Measurements from ENCODE around the gene XKR3.
"Not testable (repeated sequence)": the region's sequence is repeated elsewhere in the genome, so short reads cannot be mapped to it uniquely, and the experiment has no call there.

Gene XKR3

DNA sequence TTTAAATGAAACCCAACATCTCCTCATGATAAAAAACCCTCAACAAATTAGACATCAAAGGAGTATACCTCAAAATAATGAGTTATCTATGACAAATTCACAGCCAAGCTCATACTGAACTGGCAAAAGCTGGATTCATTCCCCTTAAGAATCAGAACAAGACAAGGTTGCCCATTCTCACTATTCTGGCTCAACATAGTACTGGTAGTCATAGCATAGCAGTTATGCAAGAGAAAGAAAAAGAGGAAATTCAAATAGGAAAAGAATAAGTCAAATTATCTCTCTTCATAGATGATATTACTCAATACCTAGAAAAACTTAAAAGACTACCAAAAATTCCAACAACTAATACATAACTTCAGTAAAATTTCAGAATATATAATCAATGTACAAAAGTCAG is 29.4 kb upstream of the XKR3 start:
- no peaks in the 10 kb centered on the region for H3F3A ChIP-seq (ENCODE audit: insufficient read depth, low read length)
- H3K27me3 ChIP-seq (replicated peaks; ENCODE audit: insufficient read depth, low read length), result no peaks in the 10 kb centered on the region
- no peaks in the 10 kb centered on the region for H3K4me1 ChIP-seq (ENCODE audit: low read length)
- H3K27ac ChIP-seq (ENCODE audit: low read length), result no peak overlapping the region
- no peak overlapping the region for H3K9ac ChIP-seq (ENCODE audit: low read length)
- H3K4me3 ChIP-seq (ENCODE audit: low read length), result no peak overlapping the region
- no peak overlapping the region for H3K4me2 ChIP-seq (ENCODE audit: low read depth, low read length)
- no peaks in the 10 kb centered on the region for H3K36me3 ChIP-seq (replicated peaks; ENCODE audit: insufficient read depth, low read length)
- no peak overlapping the region for H2AFZ ChIP-seq (ENCODE audit: low read length)
- DNase-seq, result no peak
- no peak for TF ChIP-seq CTCF (IDR thresholded peaks at IDR 0.05; ENCODE audit: low read length)
- TF ChIP-seq EZH2phosphoT487 (IDR thresholded peaks at IDR 0.05; ENCODE audit: low read length), result no peak
- no peak for TF ChIP-seq EZH2 (optimal IDR thresholded peaks at IDR 0.05; ENCODE audit: low read depth, low read length)
- no peaks in the 10 kb centered on the region for H4K20me1 ChIP-seq (ENCODE audit: insufficient read depth, low read length)
- H3K79me2 ChIP-seq (ENCODE audit: low read length), result no peaks in the 10 kb centered on the region
- no peaks in the 10 kb centered on the region for H3K9me3 ChIP-seq (replicated peaks; ENCODE audit: insufficient read depth, low read length)
- H3K9me2 ChIP-seq (replicated peaks; ENCODE audit: insufficient read depth, low read length), result no peaks in the 10 kb centered on the region

- not testable (repeated sequence) for H3K4me1 ChIP-seq (ENCODE audit: low read length); H3K4me3 ChIP-seq (ENCODE audit: low read length); H3K9me3 ChIP-seq (replicated peaks; ENCODE audit: insufficient read depth, low read length); H3F3A ChIP-seq (ENCODE audit: insufficient read depth, low read length); H3K27ac ChIP-seq (ENCODE audit: low read length); H3K36me3 ChIP-seq (replicated peaks; ENCODE audit: insufficient read depth, low read length); H3K9me2 ChIP-seq (replicated peaks; ENCODE audit: insufficient read depth, low read length); DNase-seq; H2AFZ ChIP-seq (ENCODE audit: low read length); H4K20me1 ChIP-seq (ENCODE audit: insufficient read depth, low read length); H3K4me2 ChIP-seq (ENCODE audit: low read depth, low read length); H3K27me3 ChIP-seq (replicated peaks; ENCODE audit: insufficient read depth, low read length); H3K9ac ChIP-seq (ENCODE audit: low read length); H3K79me2 ChIP-seq (ENCODE audit: low read length)
These were observed 26.2 kb upstream of the XKR3 start for GRCh38 chr22:16851268-16851996.

DNA sequence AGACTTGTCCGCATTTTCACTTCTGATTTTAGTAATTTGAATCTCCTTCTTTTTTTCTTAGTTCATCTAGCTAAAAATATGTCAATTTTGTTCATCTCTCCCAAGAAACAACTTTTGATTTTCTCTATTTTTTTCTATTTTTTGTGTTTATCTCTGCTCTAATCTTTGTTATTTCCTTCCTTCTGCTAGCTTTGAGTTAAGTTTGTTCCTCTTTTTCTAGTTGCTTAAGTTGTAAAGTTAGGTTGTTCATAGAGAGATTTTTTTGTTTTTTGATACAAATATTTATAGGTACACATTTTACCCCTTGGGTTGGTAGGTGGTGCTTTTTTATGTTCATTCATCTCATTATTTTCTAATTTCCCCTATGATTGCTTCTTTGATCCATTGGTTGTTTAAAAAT is 22.1 kb upstream of the XKR3 start:
- Histone ChIP-seq H3K9me2 (replicated peaks; ENCODE audit: insufficient read depth, low read length) (no peaks in the 10 kb centered on the region), H4K20me1 (ENCODE audit: insufficient read depth, low read length) (no peaks in the 10 kb centered on the region), H3K9ac (ENCODE audit: low read length) (no peak overlapping the region), H3K27ac (ENCODE audit: low read length) (no peak overlapping the region), H3K79me2 (ENCODE audit: low read length) (no peaks in the 10 kb centered on the region), H3K9me3 (replicated peaks; ENCODE audit: insufficient read depth, low read length) (no peaks in the 10 kb centered on the region), H3K4me1 (ENCODE audit: low read length) (no peaks in the 10 kb centered on the region), H3K27me3 (replicated peaks; ENCODE audit: insufficient read depth, low read length) (no peaks in the 10 kb centered on the region), H3K36me3 (replicated peaks; ENCODE audit: insufficient read depth, low read length) (no peaks in the 10 kb centered on the region), H3K4me2 (ENCODE audit: low read depth, low read length) (no peak overlapping the region), H3F3A (ENCODE audit: insufficient read depth, low read length) (no peaks in the 10 kb centered on the region), H2AFZ (ENCODE audit: low read length) (no peak overlapping the region), H3K4me3 (ENCODE audit: low read length) (no peak overlapping the region)
- no peak for TF ChIP-seq EZH2phosphoT487 (IDR thresholded peaks at IDR 0.05; ENCODE audit: low read length)
- no peak for TF ChIP-seq EZH2 (optimal IDR thresholded peaks at IDR 0.05; ENCODE audit: low read depth, low read length)
- no peak for TF ChIP-seq CTCF (IDR thresholded peaks at IDR 0.05; ENCODE audit: low read length)
- no peak for DNase-seq

GRCh38 chr22:16845881-16846280 is 20.7 kb upstream of the XKR3 start:
- no peaks in the 10 kb centered on the region for H3K79me2 ChIP-seq (ENCODE audit: low read length)
- H3K9ac ChIP-seq (ENCODE audit: low read length), result no peak overlapping the region
- no peak for DNase-seq
- no peaks in the 10 kb centered on the region for H3K9me2 ChIP-seq (replicated peaks; ENCODE audit: insufficient read depth, low read length)
- no peaks in the 10 kb centered on the region for H3K9me3 ChIP-seq (replicated peaks; ENCODE audit: insufficient read depth, low read length)
- H3F3A ChIP-seq (ENCODE audit: insufficient read depth, low read length), result no peaks in the 10 kb centered on the region
- H3K4me2 ChIP-seq (ENCODE audit: low read depth, low read length), result no peak overlapping the region
- H4K20me1 ChIP-seq (ENCODE audit: insufficient read depth, low read length), result no peaks in the 10 kb centered on the region
- H3K4me1 ChIP-seq (ENCODE audit: low read length), result no peaks in the 10 kb centered on the region
- no peak for TF ChIP-seq CTCF (IDR thresholded peaks at IDR 0.05; ENCODE audit: low read length)
- TF ChIP-seq EZH2 (optimal IDR thresholded peaks at IDR 0.05; ENCODE audit: low read depth, low read length), result no peak
- no peak for TF ChIP-seq EZH2phosphoT487 (IDR thresholded peaks at IDR 0.05; ENCODE audit: low read length)
- H2AFZ ChIP-seq (ENCODE audit: low read length), result no peak overlapping the region
- H3K27me3 ChIP-seq (replicated peaks; ENCODE audit: insufficient read depth, low read length), result no peaks in the 10 kb centered on the region
- H3K36me3 ChIP-seq (replicated peaks; ENCODE audit: insufficient read depth, low read length), result no peaks in the 10 kb centered on the region
- H3K27ac ChIP-seq (ENCODE audit: low read length), result no peak overlapping the region
- H3K4me3 ChIP-seq (ENCODE audit: low read length), result no peak overlapping the region

Data from MM.1S (cell line).